A549 (cell line): ENCODE results near the gene SRD5A3. TPM values are rescaled to one million over a fixed set of nuclear protein-coding genes. Genes with fewer than 3 reads are reported as not detected.

Source experiments
- ATAC-seq, 2 experiments: fragments of 200-7000 bp in 1 of 2; fragments of >200 bp in 1 of 2; cut with Nextera tagmentation in 1 of 2; cut with Tn5 transposase in 1 of 2; 3 replicates each; pipeline versions ENCODE4 v1.8.0 to v1.9.1; 2018 to 2020; ENCODE audit warnings: mild to moderate bottlenecking in 1 of 2, moderate library complexity in 1 of 2
- CTCF ChIA-PET: fragments of 300-600 bp; sonication (Branson Sonifier 250); formaldehyde crosslinking; extraction: SDS; loops from one replicate; lab custom pipeline; 2021; ENCODE audit warnings: antibody characterized with exemption, inconsistent platforms; lab: Yijun Ruan, JAX
- POLR2A ChIA-PET: fragments of 350-600 bp; formaldehyde crosslinking; extraction: SDS; loops from one replicate; lab custom pipeline; 2021; ENCODE audit warnings: antibody characterized with exemption, inconsistent platforms; lab: Yijun Ruan, JAX
- DNase-seq, 2 experiments: peaks; one replicate each; pipeline versions ENCODE4 v3.0.0 to v3.0.0-alpha.2; 2011 to 2016; ENCODE audit warnings: low read depth in 1 of 2, low spot score in 1 of 2
- FAIRE-seq: peaks from 2 replicates; lab custom pipeline; 2011; peaks lifted over from hg19 to GRCh38; lab: Jason Lieb, UNC
- H3K27ac ChIP-seq, 2 experiments: fragments of >200 bp; sonication (Bioruptor Twin); formaldehyde crosslinking; 3 replicates each; pipeline ENCODE4 v1.5.1; 2016 to 2017
- H3K4me1 ChIP-seq: fragments of >200 bp; sonication (Bioruptor Twin); formaldehyde crosslinking; 3 replicates; pipeline ENCODE4 v1.6.1; 2016
- H3K4me2 ChIP-seq: fragments of >200 bp; sonication (Bioruptor Twin); formaldehyde crosslinking; 3 replicates; pipeline ENCODE4 v1.6.1; 2016
- H3K4me3 ChIP-seq: fragments of >200 bp; sonication (Bioruptor Twin); formaldehyde crosslinking; 3 replicates; pipeline ENCODE4 v1.5.1; 2016
- H3K9me3 ChIP-seq: fragments of >200 bp; sonication (Bioruptor Twin); formaldehyde crosslinking; 3 replicates; pipeline ENCODE4 v1.6.1; 2016
- CBX2 ChIP-seq: fragments of 200-600 bp; sonication (generic); IDR thresholded peaks from 2 replicates; pipeline ENCODE4 v1.6.1; 2016; ENCODE audit warnings: low read depth, mild to moderate bottlenecking, borderline replicate concordance
- CBX8 ChIP-seq: fragments of 200-600 bp; sonication (generic); IDR thresholded peaks from 2 replicates; pipeline ENCODE4 v1.6.1; 2016
- EHMT2 ChIP-seq: fragments of 200-600 bp; sonication (generic); IDR thresholded peaks from 2 replicates; pipeline ENCODE4 v1.6.1; 2016; ENCODE audit warnings: antibody characterized with exemption, low read depth, mild to moderate bottlenecking, moderate library complexity
- ESRRA ChIP-seq: fragments of 150-350 bp; IDR thresholded peaks from 2 replicates; pipeline ENCODE4 v1.6.1; 2014; ENCODE audit warnings: mild to moderate bottlenecking, low read length, borderline replicate concordance
- HOXA7 ChIP-seq: fragments of 250-450 bp; sonication (Bioruptor Pico); IDR thresholded peaks from 2 replicates; pipeline ENCODE4 v1.5.0; 2020; ENCODE audit warnings: mild to moderate bottlenecking, moderate library complexity
- JUN ChIP-seq, 2 experiments: fragments of >200 bp; sonication (Bioruptor Twin); formaldehyde crosslinking; IDR thresholded peaks; 2 replicates in 1 of 2; 3 replicates in 1 of 2; pipeline ENCODE4 v1.6.1; 2016 to 2017
- JUNB ChIP-seq: fragments of >200 bp; sonication (Bioruptor Twin); formaldehyde crosslinking; IDR thresholded peaks from 2 replicates; pipeline ENCODE4 v1.6.1; 2016
- KDM1A ChIP-seq: fragments of 200-600 bp; sonication (generic); IDR thresholded peaks from 2 replicates; pipeline ENCODE4 v1.6.1; 2016; ENCODE audit warnings: low read depth, mild to moderate bottlenecking
- KDM5A ChIP-seq: fragments of 200-600 bp; sonication (generic); IDR thresholded peaks from 2 replicates; pipeline ENCODE4 v1.6.1; 2016; ENCODE audit warnings: antibody characterized with exemption, mild to moderate bottlenecking
- PHF8 ChIP-seq: fragments of 200-600 bp; sonication (generic); IDR thresholded peaks from 2 replicates; pipeline ENCODE4 v1.6.1; 2016; ENCODE audit warnings: low read depth, mild to moderate bottlenecking, antibody characterized with exemption, moderate library complexity, borderline replicate concordance
- POLR2A ChIP-seq: IDR thresholded peaks from 2 replicates; pipeline ENCODE4 v1.6.1; 2012; ENCODE audit warnings: mild to moderate bottlenecking, low read length
- POLR2AphosphoS2 ChIP-seq: conservative IDR thresholded peaks from 2 replicates; pipeline ENCODE4 v1.6.1; 2012; ENCODE audit warnings: low read length, improper control_type of control experiment, inconsistent platforms
- RCOR1 ChIP-seq: fragments of 150-350 bp; IDR thresholded peaks from 2 replicates; pipeline ENCODE4 v1.6.1; 2014; ENCODE audit warnings: antibody characterized with exemption, low read length, low read depth
- SMC3 ChIP-seq: fragments of >200 bp; sonication (Bioruptor Twin); formaldehyde crosslinking; IDR thresholded peaks from 3 replicates; pipeline ENCODE4 v1.6.1; 2018; ENCODE audit warnings: inconsistent platforms
- WGBS: methylation state at CpG from one replicate; pipeline ENCODE4 v1.1.6; 2017; ENCODE audit errors: missing lambda C conversion rate; 5-methylcytosine and 5-hydroxymethylcytosine counted together
- polyA plus RNA-seq, 4 experiments: library from polyadenylated mRNA; depleted of rRNA in 3 of 4; stranded (reverse); fragments of >200 nt; fragmentation: RNase III in 1 of 4; extraction: RNeasy Plus Mini Kit Qiagen cat#74134 plus additional on column Dnase treatment in 1 of 4; gene quantifications; 2 replicates in 3 of 4; 3 replicates in 1 of 4; pipeline ENCODE4 v1.2.3, GENCODE V29; 2011 to 2017
- TF ChIP-seq, protein P1 (sequence below): fragments of 450-650 bp; IDR thresholded peaks from 2 replicates; pipeline ENCODE4 v1.6.1; 2014; ENCODE audit warnings: antibody characterized with exemption
- TF ChIP-seq, protein P2 (sequence below): IDR thresholded peaks from 2 replicates; pipeline ENCODE4 v1.6.1; 2012
- TF ChIP-seq, protein P3 (sequence below): IDR thresholded peaks from 2 replicates; pipeline ENCODE4 v1.6.1; 2012; ENCODE audit warnings: low read depth, borderline replicate concordance
- TF ChIP-seq, protein P4 (sequence below): fragments of 200-600 bp; sonication (generic); IDR thresholded peaks from 2 replicates; pipeline ENCODE4 v1.6.1; 2016; ENCODE audit warnings: antibody characterized with exemption, mild to moderate bottlenecking, moderate library complexity

Gene SRD5A3
- polyA plus RNA-seq, 2 of the 4 experiments (the other 2 are of a cell fraction), result 5.9 to 11.1 TPM

DNA sequence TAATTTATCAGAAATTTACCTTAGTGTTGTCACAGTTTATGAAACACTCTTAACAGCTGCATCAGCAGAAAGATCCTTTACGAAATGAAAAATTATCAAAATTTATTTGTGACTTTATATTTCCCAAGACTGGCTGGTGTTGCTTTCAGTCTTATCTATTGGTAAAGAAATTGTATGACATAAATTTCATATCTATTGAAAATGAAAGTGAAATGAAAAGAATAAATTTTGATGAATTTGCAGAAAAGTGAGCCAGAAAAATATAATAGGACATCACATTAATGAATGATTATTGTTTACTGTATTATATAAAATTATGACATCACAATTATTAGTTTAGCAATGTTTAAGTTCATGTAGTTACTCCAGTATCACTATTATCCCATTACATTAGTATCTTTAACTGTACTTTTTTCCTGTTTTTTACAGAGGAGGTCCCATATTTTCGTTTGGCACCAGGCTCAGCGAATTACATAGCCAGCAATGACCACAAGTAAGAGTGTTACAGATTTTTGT lies 36.5 kb downstream of the SRD5A3 start:
- WGBS, result 69% methylated on average over 3 of the region's 3 CpGs
- TF ChIP-seq CBX2 (no peak), CBX8 (no peak), ESRRA (no peak), KDM1A (no peak), HOXA7 (CRISPR knock-in tag) (no peak), JUNB (no peak), KDM5A (no peak), POLR2A (no peak)
- TF ChIP-seq, protein P1, sequence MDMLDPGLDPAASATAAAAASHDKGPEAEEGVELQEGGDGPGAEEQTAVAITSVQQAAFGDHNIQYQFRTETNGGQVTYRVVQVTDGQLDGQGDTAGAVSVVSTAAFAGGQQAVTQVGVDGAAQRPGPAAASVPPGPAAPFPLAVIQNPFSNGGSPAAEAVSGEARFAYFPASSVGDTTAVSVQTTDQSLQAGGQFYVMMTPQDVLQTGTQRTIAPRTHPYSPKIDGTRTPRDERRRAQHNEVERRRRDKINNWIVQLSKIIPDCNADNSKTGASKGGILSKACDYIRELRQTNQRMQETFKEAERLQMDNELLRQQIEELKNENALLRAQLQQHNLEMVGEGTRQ, result no peak
- TF ChIP-seq, protein P2, sequence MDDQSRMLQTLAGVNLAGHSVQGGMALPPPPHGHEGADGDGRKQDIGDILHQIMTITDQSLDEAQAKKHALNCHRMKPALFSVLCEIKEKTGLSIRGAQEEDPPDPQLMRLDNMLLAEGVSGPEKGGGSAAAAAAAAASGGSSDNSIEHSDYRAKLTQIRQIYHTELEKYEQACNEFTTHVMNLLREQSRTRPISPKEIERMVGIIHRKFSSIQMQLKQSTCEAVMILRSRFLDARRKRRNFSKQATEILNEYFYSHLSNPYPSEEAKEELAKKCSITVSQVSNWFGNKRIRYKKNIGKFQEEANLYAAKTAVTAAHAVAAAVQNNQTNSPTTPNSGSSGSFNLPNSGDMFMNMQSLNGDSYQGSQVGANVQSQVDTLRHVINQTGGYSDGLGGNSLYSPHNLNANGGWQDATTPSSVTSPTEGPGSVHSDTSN, result no peak
- TF ChIP-seq, protein P3, sequence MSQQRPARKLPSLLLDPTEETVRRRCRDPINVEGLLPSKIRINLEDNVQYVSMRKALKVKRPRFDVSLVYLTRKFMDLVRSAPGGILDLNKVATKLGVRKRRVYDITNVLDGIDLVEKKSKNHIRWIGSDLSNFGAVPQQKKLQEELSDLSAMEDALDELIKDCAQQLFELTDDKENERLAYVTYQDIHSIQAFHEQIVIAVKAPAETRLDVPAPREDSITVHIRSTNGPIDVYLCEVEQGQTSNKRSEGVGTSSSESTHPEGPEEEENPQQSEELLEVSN, result no peak
- Histone ChIP-seq H3K4me1 (peaks cover 19% of the 10 kb centered on the region), H3K9me3 (no peaks in the 10 kb centered on the region), H3K27ac (no peak overlapping the region), H3K4me2 (no peak overlapping the region), H3K4me3 (no peak overlapping the region)
- ATAC-seq (no peak), DNase-seq (no peak), FAIRE-seq (no peak)
- ChIA-PET POLR2A (no interaction called here), CTCF (no interaction called here)

DNA sequence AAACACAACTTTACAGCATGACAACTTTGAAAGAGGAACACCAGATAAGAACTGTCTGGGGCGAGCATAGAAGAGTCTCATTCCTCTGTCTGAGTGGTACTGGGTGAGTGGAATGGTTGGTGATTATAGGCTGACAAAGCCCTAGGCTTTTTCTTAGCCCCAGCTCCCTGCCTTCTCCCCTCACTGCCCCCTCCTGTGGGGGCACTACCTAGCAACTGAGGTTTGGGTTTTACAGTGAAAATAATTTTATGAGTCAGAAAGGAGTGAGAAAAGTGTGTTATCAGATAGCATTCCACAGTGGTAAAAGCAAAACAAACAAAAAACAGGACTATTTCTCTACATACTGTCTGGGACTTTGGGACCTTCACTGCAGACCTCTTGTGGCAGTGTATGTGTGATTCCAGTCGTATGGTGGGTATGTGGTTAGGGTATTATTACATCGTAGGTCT lies 39.2 kb downstream of the SRD5A3 start:
- Histone ChIP-seq H3K27ac (no peak overlapping the region), H3K4me2 (peak overlapping the region; percentile 8; the same call in 1 of the 3 replicates), H3K9me3 (no peaks in the 10 kb centered on the region), H3K4me1 (peaks cover 7% of the 10 kb centered on the region; the same call in 1 of the 3 replicates), H3K4me3 (no peak overlapping the region)
- ChIA-PET CTCF (interaction anchor here (1.2 kb wide), 1 partner anchor 10 kb away, joined by 5 read pairs; the partner anchor contains the start of gene TMEM165), POLR2A (no interaction called here)
- ATAC-seq, result peak; percentile 45 to 47; a peak in 3 of 6 replicates
- TF ChIP-seq POLR2AphosphoS2, result no peak
- TF ChIP-seq RCOR1, result no peak
- TF ChIP-seq, protein P4, sequence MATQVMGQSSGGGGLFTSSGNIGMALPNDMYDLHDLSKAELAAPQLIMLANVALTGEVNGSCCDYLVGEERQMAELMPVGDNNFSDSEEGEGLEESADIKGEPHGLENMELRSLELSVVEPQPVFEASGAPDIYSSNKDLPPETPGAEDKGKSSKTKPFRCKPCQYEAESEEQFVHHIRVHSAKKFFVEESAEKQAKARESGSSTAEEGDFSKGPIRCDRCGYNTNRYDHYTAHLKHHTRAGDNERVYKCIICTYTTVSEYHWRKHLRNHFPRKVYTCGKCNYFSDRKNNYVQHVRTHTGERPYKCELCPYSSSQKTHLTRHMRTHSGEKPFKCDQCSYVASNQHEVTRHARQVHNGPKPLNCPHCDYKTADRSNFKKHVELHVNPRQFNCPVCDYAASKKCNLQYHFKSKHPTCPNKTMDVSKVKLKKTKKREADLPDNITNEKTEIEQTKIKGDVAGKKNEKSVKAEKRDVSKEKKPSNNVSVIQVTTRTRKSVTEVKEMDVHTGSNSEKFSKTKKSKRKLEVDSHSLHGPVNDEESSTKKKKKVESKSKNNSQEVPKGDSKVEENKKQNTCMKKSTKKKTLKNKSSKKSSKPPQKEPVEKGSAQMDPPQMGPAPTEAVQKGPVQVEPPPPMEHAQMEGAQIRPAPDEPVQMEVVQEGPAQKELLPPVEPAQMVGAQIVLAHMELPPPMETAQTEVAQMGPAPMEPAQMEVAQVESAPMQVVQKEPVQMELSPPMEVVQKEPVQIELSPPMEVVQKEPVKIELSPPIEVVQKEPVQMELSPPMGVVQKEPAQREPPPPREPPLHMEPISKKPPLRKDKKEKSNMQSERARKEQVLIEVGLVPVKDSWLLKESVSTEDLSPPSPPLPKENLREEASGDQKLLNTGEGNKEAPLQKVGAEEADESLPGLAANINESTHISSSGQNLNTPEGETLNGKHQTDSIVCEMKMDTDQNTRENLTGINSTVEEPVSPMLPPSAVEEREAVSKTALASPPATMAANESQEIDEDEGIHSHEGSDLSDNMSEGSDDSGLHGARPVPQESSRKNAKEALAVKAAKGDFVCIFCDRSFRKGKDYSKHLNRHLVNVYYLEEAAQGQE, result no peak
- no peak for TF ChIP-seq CBX2
- no peak for TF ChIP-seq ESRRA
- TF ChIP-seq, protein P1, result no peak
- no peak for TF ChIP-seq KDM5A
- TF ChIP-seq EHMT2, result no peak
- TF ChIP-seq KDM1A, result no peak
- TF ChIP-seq SMC3, result no peak
- no peak for TF ChIP-seq JUN (IDR thresholded peaks at IDR 0.05)
- TF ChIP-seq PHF8, result no peak
- 60% methylated on average over 3 of the region's 3 CpGs for WGBS
- FAIRE-seq, result no peak
- DNase-seq, result no peak
